B cell (primary cell): ENCODE results near the gene MPST.

ENCODE experiments used
- CTCF ChIP-seq: fragments of 200-600 bp; IDR thresholded peaks from one replicate; pipeline ENCODE4 v1.8.0; 2022; ENCODE audit warnings: antibody characterized with exemption, mild to moderate bottlenecking
- EZH2 ChIP-seq: IDR thresholded peaks from 2 replicates; pipeline ENCODE4 v1.6.1; 2012; ENCODE audit warnings: borderline replicate concordance, low read depth, mild to moderate bottlenecking, moderate library complexity, low read length; ENCODE audit not compliant: insufficient read depth, poor library complexity, severe bottlenecking

- peak; percentile 81 for TF ChIP-seq CTCF
- TF ChIP-seq EZH2, result no peak
Observed at GRCh38 chr22:36977947-36978660, 41.4 kb upstream of the MPST start.
